ENCODE results near the gene OIT3. TPM values are rescaled to one million over a fixed set of nuclear protein-coding genes. Genes with fewer than 3 reads are reported as not detected.
A peak's percentile ranks its signal among the peaks of the same experiment; 100 is the strongest.

OIT3 gene
- total RNA-seq, 1 donor from 2014 or later: not detected

DNA sequence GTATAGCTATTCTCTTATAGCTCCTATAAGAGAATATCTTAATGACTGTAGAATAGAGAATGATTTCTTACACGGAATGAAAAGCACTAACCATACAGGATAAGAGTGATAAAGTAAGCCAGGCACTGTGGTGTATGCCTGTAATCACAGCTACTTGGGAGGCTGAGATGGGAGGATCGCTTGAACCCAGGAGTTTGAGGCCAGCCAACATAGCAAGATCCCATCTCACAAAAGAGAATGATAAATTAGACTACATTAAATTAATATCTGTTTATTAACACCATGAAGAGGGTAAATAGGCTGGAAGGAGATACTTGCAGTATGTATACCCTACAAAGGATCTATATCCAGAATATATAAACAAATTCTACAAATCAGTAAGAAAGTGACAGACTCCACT is 12.2 kb upstream of the OIT3 start:
- H3K36me3 ChIP-seq (ENCODE audit: control insufficient read depth, insufficient read depth, low read length): peaks cover 2% of the 10 kb centered on the region
- DNase-seq (ENCODE audit: low read depth) (no peak), FAIRE-seq (no peak)
- H3K27me3 ChIP-seq (ENCODE audit: control insufficient read depth, insufficient read depth, low read length): no peaks in the 10 kb centered on the region
- H3K4me3 ChIP-seq (ENCODE audit: low read depth, low read length): no peak overlapping the region
- TF ChIP-seq, protein P1, sequence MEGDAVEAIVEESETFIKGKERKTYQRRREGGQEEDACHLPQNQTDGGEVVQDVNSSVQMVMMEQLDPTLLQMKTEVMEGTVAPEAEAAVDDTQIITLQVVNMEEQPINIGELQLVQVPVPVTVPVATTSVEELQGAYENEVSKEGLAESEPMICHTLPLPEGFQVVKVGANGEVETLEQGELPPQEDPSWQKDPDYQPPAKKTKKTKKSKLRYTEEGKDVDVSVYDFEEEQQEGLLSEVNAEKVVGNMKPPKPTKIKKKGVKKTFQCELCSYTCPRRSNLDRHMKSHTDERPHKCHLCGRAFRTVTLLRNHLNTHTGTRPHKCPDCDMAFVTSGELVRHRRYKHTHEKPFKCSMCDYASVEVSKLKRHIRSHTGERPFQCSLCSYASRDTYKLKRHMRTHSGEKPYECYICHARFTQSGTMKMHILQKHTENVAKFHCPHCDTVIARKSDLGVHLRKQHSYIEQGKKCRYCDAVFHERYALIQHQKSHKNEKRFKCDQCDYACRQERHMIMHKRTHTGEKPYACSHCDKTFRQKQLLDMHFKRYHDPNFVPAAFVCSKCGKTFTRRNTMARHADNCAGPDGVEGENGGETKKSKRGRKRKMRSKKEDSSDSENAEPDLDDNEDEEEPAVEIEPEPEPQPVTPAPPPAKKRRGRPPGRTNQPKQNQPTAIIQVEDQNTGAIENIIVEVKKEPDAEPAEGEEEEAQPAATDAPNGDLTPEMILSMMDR (IDR thresholded peaks at IDR 0.05; ENCODE audit: insufficient read depth, low read length, severe bottlenecking): no peak

DNA sequence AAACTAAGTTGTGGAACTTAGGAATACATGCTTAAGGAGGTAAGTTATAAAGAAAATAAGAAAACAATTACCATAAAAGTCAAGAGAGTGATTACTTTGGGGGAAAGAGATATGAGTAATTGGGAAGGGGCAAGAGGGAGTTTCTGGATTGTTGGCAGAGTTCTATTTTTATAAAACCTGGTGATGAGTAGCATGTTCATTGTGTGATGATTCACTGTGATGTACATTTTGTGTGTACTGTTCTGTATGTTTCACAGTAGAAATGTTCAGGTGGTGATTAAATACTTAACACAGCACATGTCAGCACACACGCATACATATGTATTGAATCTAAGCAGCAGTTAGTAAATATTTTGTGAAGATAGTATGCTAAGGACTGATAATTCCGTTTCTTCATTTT is 9.7 kb upstream of the OIT3 start:
- peaks cover 2% of the 10 kb centered on the region for H3K36me3 ChIP-seq (ENCODE audit: control insufficient read depth, insufficient read depth, low read length)
- peak; percentile 79 for DNase-seq (ENCODE audit: low read depth)
- no peaks in the 10 kb centered on the region for H3K27me3 ChIP-seq (ENCODE audit: control insufficient read depth, insufficient read depth, low read length)
- no peak for FAIRE-seq
- no peak overlapping the region for H3K4me3 ChIP-seq (ENCODE audit: low read depth, low read length)
- TF ChIP-seq, protein P1 (IDR thresholded peaks at IDR 0.05; ENCODE audit: insufficient read depth, low read length, severe bottlenecking): no peak

DNA sequence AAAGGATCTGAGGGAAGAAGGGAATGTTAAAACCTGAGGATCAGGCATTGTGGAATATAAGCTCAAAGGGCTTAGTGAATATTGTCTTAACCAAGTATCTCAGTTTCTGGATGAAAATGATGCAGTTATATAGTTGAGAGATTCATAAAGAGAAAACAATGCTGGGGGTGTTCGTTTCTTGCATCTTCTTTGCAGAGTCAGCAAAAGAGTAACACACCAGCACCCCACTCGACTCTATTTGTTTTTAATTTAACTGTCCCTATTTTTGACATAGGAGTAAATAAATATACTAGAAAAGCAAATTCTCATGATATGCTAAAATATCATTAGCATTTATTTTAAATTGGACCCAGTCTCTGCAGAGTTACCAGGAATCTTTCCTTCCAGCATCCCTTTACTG is 7.6 kb upstream of the OIT3 start:
- H3K4me3 ChIP-seq (ENCODE audit: low read depth, low read length): no peak overlapping the region
- H3K36me3 ChIP-seq (ENCODE audit: control insufficient read depth, insufficient read depth, low read length): peaks cover 2% of the 10 kb centered on the region
- DNase-seq (ENCODE audit: low read depth) (no peak), FAIRE-seq (no peak)
- no peaks in the 10 kb centered on the region for H3K27me3 ChIP-seq (ENCODE audit: control insufficient read depth, insufficient read depth, low read length)
- TF ChIP-seq, protein P1 (IDR thresholded peaks at IDR 0.05; ENCODE audit: insufficient read depth, low read length, severe bottlenecking): no peak

DNA sequence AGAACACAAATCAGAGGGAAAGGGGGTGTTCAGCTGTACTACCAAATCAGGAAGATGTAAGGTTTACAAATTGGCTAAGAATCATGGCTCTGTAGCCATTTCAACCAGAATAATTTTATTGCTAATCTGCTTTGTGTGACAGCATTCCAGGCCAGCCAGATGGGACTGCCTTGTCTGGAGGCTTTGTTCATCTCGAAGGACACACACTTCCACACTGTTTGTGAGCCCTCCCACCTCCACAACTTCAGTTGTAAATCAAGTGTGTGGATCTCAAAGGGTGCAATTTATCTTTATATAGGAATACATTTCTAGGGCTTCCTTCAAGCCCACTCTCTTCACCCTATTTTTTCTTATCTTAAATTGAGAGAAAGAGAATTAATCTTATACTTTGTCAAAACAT is 6.9 kb upstream of the OIT3 start:
- FAIRE-seq (no peak), DNase-seq (ENCODE audit: low read depth) (no peak)
- no peaks in the 10 kb centered on the region for H3K27me3 ChIP-seq (ENCODE audit: control insufficient read depth, insufficient read depth, low read length)
- H3K36me3 ChIP-seq (ENCODE audit: control insufficient read depth, insufficient read depth, low read length): peaks cover 2% of the 10 kb centered on the region
- TF ChIP-seq, protein P1 (IDR thresholded peaks at IDR 0.05; ENCODE audit: insufficient read depth, low read length, severe bottlenecking): no peak
- H3K4me3 ChIP-seq (ENCODE audit: low read depth, low read length): no peak overlapping the region

DNA sequence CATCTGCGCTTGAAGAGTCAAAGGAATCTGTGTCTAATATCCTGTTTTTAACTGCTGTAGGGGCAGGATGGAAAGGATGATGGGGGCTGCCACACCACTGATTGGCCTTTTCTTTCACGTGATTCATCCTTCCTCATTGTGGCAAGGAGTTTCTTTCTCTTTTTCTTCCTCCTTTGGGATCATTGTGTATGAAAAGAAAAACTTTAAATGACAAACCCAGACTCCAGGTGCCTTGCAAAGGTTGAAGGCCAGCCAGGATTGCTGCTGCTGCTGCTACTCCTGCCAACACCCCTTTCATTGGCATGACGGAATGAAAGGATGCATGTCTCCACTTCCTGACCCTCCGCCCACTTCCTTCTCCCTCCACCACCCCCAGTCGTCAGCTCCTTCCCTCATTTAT is 6.5 kb upstream of the OIT3 start:
- Histone ChIP-seq H3K36me3 (ENCODE audit: control insufficient read depth, insufficient read depth, low read length) (peaks cover 2% of the 10 kb centered on the region), H3K4me3 (ENCODE audit: low read depth, low read length) (no peak overlapping the region), H3K27me3 (ENCODE audit: control insufficient read depth, insufficient read depth, low read length) (no peaks in the 10 kb centered on the region)
- TF ChIP-seq, protein P1 (IDR thresholded peaks at IDR 0.05; ENCODE audit: insufficient read depth, low read length, severe bottlenecking): no peak
- DNase-seq (ENCODE audit: low read depth) (peak; percentile 35), FAIRE-seq (no peak)

DNA sequence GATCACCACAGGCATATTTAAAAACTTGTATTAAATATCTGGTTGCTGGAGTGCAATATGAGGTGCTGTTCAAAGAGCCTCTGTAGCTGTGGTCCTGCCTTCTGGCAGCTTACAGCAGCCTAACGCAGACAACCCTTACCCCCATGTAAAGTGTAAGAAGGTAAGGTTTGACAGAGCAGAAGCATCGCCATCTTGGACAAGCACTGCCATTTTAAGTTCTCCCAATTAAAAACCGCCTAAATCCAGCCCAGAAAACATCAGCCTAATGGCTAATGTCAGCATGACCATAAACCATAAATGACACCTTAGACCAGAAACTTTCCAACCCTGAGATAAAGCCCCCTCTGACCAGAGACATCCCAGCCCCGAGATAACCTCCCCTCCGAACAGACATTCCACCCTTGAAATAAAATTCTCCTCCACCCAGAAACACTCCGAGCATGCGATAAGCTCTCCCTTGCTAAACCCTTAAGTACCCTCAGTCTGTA is 5.3 kb upstream of the OIT3 start:
- TF ChIP-seq, protein P1 (IDR thresholded peaks at IDR 0.05; ENCODE audit: insufficient read depth, low read length, severe bottlenecking): no peak
- FAIRE-seq: no peak
- Histone ChIP-seq H3K4me3 (ENCODE audit: low read depth, low read length) (no peak overlapping the region), H3K27me3 (ENCODE audit: control insufficient read depth, insufficient read depth, low read length) (no peaks in the 10 kb centered on the region), H3K36me3 (ENCODE audit: control insufficient read depth, insufficient read depth, low read length) (peaks cover 2% of the 10 kb centered on the region)
- DNase-seq (ENCODE audit: low read depth): no peak
